HEK293 (cell line): ENCODE measurements around the gene MYORG.

Experiments used
- CTCF ChIA-PET: fragments of 350-600 bp; formaldehyde crosslinking; extraction: SDS; loops from one replicate; lab custom pipeline; 2021; ENCODE audit warnings: antibody characterized with exemption; lab: Yijun Ruan, JAX
- POLR2A ChIA-PET: fragments of 300-600 bp; formaldehyde crosslinking; extraction: SDS; loops from one replicate; lab custom pipeline; 2020; ENCODE audit warnings: antibody characterized with exemption, inconsistent platforms; lab: Yijun Ruan, JAX
- H3K27ac ChIP-seq: fragments of 200-500 bp; sonication (Bioruptor generic); 2 replicates; pipeline ENCODE4 v1.5.1; 2014; ENCODE audit warnings: low read depth, low read length, control low read depth, inconsistent platforms; ENCODE audit errors: extremely low read depth
- H3K36me3 ChIP-seq, 2 experiments: fragments of 200-500 bp in 1 of 2; sonication (Bioruptor generic) in 1 of 2; 1 replicate in 1 of 2; 2 replicates in 1 of 2; pipeline ENCODE4 v1.5.1; 2014 to 2017; ENCODE audit warnings: inconsistent platforms in 2 of 2, low read length in 2 of 2; ENCODE audit not compliant: control insufficient read depth in 2 of 2, insufficient read depth in 1 of 2
- H3K4me1 ChIP-seq: fragments of 200-500 bp; sonication (Bioruptor generic); 2 replicates; pipeline ENCODE4 v1.5.1; 2014; ENCODE audit warnings: mild to moderate bottlenecking, low read length, inconsistent platforms; ENCODE audit not compliant: control insufficient read depth, insufficient read depth
- H3K4me3 ChIP-seq: 2 replicates; pipeline ENCODE4 v1.5.1; 2011; ENCODE audit warnings: low read depth, mild to moderate bottlenecking, control low read depth, low read length, moderate library complexity
- H3K9me3 ChIP-seq: fragments of 200-500 bp; sonication (Bioruptor generic); 2 replicates; pipeline ENCODE4 v1.5.1; 2014; ENCODE audit warnings: low read depth, low read length, inconsistent platforms; ENCODE audit not compliant: control insufficient read depth, insufficient read depth
- KLF7 ChIP-seq: fragments of 450-650 bp; formaldehyde crosslinking; IDR thresholded peaks from 2 replicates; pipeline ENCODE4 v1.5.1; 2016; ENCODE audit warnings: missing biosample characterization, missing genetic modification characterization, borderline replicate concordance
- MEIS1 ChIP-seq: sonication (generic); formaldehyde crosslinking; IDR thresholded peaks from 2 replicates; pipeline ENCODE4 v1.8.1; 2022; ENCODE audit warnings: missing genetic modification reagents, mild to moderate bottlenecking, borderline replicate concordance
- OSR2 ChIP-seq: fragments of 450-650 bp; formaldehyde crosslinking; IDR thresholded peaks from 2 replicates; pipeline ENCODE4 v1.5.1; 2016; ENCODE audit warnings: missing biosample characterization, missing genetic modification characterization
- RBAK ChIP-seq: fragments of 450-650 bp; formaldehyde crosslinking; IDR thresholded peaks from 2 replicates; pipeline ENCODE4 v1.5.1; 2016; ENCODE audit warnings: missing biosample characterization, missing genetic modification characterization
- SCRT1 ChIP-seq: fragments of 450-650 bp; formaldehyde crosslinking; IDR thresholded peaks from 2 replicates; pipeline ENCODE4 v1.5.1; 2016; ENCODE audit warnings: missing biosample characterization, missing genetic modification characterization, borderline replicate concordance
- SP3 ChIP-seq: fragments of 450-650 bp; formaldehyde crosslinking; IDR thresholded peaks from 2 replicates; pipeline ENCODE4 v1.5.1; 2016; ENCODE audit warnings: missing biosample characterization, missing genetic modification characterization
- ZFHX2 ChIP-seq: fragments of 450-650 bp; formaldehyde crosslinking; conservative IDR thresholded peaks from 2 replicates; pipeline ENCODE4 v1.5.1; 2016; ENCODE audit warnings: missing biosample characterization, missing genetic modification characterization
- ZNF10 ChIP-seq: fragments of 450-650 bp; formaldehyde crosslinking; IDR thresholded peaks from 2 replicates; pipeline ENCODE4 v1.5.1; 2017; ENCODE audit warnings: missing biosample characterization, missing genetic modification characterization
- ZNF157 ChIP-seq: fragments of 450-650 bp; formaldehyde crosslinking; IDR thresholded peaks from 2 replicates; pipeline ENCODE4 v1.5.1; 2016; ENCODE audit warnings: missing biosample characterization, missing genetic modification characterization
- ZNF239 ChIP-seq: fragments of 450-650 bp; formaldehyde crosslinking; IDR thresholded peaks from 2 replicates; pipeline ENCODE4 v1.5.1; 2016; ENCODE audit warnings: missing biosample characterization, missing genetic modification characterization
- ZNF24 ChIP-seq: fragments of 450-650 bp; formaldehyde crosslinking; IDR thresholded peaks from 2 replicates; pipeline ENCODE4 v1.5.1; 2016; ENCODE audit warnings: missing biosample characterization, missing genetic modification characterization
- ZNF274 ChIP-seq, 2 experiments: fragments of 200-500 bp in 1 of 2; fragments of 450-650 bp in 1 of 2; sonication (Bioruptor generic) in 1 of 2; formaldehyde crosslinking in 1 of 2; IDR thresholded peaks; 2 replicates each; pipeline versions ENCODE4 v1.5.1 to v1.6.1; 2014 to 2016; ENCODE audit warnings: borderline replicate concordance in 1 of 2, inconsistent platforms in 1 of 2, low read length in 1 of 2, missing biosample characterization in 1 of 2, missing genetic modification characterization in 1 of 2
- ZNF292 ChIP-seq: fragments of 450-650 bp; formaldehyde crosslinking; IDR thresholded peaks from 2 replicates; pipeline ENCODE4 v1.5.1; 2016; ENCODE audit warnings: low read depth, missing biosample characterization, missing genetic modification characterization, borderline replicate concordance
- ZNF37A ChIP-seq: fragments of 450-650 bp; IDR thresholded peaks from 2 replicates; pipeline ENCODE4 v1.5.1; 2018; ENCODE audit warnings: missing biosample characterization, missing genetic modification characterization
- ZNF623 ChIP-seq: fragments of 450-650 bp; formaldehyde crosslinking; IDR thresholded peaks from 2 replicates; pipeline ENCODE4 v1.5.1; 2016; ENCODE audit warnings: missing biosample characterization, missing genetic modification characterization
- ZNF624 ChIP-seq: fragments of 450-650 bp; formaldehyde crosslinking; IDR thresholded peaks from 2 replicates; pipeline ENCODE4 v1.5.1; 2017; ENCODE audit warnings: missing biosample characterization, missing genetic modification characterization
- ZNF660 ChIP-seq: fragments of 450-650 bp; IDR thresholded peaks from 2 replicates; pipeline ENCODE4 v1.5.1; 2018; ENCODE audit warnings: missing biosample characterization, mild to moderate bottlenecking, missing genetic modification characterization
- ZNF843 ChIP-seq: fragments of 450-650 bp; formaldehyde crosslinking; IDR thresholded peaks from 2 replicates; pipeline ENCODE4 v1.5.1; 2016; ENCODE audit warnings: missing biosample characterization, missing genetic modification characterization
- TF ChIP-seq, protein P1 (sequence below): sonication (generic); formaldehyde crosslinking; IDR thresholded peaks from 2 replicates; pipeline ENCODE4 v1.8.1; 2022; ENCODE audit warnings: mild to moderate bottlenecking, moderate library complexity, missing genetic modification reagents
- TF ChIP-seq, protein P2 (sequence below): fragments of 450-650 bp; formaldehyde crosslinking; IDR thresholded peaks from 2 replicates; pipeline ENCODE4 v1.5.1; 2016; ENCODE audit warnings: missing biosample characterization, missing genetic modification characterization
- TF ChIP-seq, protein P3 (sequence below): fragments of 450-650 bp; formaldehyde crosslinking; IDR thresholded peaks from 2 replicates; pipeline ENCODE4 v1.5.1; 2016; ENCODE audit warnings: missing biosample characterization, missing genetic modification characterization, low read depth
- TF ChIP-seq, protein P4 (sequence below): fragments of 450-650 bp; formaldehyde crosslinking; IDR thresholded peaks from 2 replicates; pipeline ENCODE4 v1.5.1; 2016; ENCODE audit warnings: missing biosample characterization, missing genetic modification characterization
- TF ChIP-seq, protein P5 (sequence below): fragments of 450-650 bp; formaldehyde crosslinking; IDR thresholded peaks from 2 replicates; pipeline ENCODE4 v1.5.1; 2016; ENCODE audit warnings: missing biosample characterization, missing genetic modification characterization, low read depth

Gene MYORG

DNA sequence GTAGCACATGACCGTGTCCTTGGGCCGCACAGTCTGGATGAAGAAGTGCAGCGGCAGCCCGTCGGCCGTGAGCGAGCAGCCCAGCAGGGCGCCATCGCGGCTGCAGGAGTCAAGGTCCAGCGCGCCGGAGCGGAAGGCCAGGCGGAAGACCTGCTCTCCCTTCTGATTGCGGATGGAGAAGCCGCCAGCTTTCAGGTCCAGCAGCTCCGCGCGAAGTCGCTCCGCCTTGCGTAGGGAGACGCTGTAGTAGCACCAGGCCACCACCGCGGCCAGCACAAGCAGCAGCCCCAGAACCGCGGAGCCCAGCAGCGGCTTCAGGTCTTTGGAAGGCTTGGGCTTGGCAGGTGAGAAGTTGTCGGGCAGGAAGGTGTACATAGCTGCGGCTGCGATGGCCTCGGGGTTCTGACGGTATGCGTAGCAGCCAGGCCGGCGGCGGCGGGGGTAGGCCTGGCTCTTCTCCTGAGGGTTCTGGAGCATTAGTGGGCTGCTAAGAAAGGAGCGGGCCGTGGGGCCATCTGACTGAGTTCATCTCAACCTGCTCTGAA is 4.2 kb downstream of the MYORG start:
- ChIA-PET CTCF (interaction anchor here (1.2 to 10.7 kb wide), 4 partner anchors 39 to 298 kb away, joined by 4 to 172 read pairs (median 5); no protein-coding TSS in a partner anchor), POLR2A (no interaction called here)
- no peak for TF ChIP-seq SCRT1 (tag by site-specific recombination)
- no peak for TF ChIP-seq SP3 (tag by site-specific recombination)
- TF ChIP-seq ZNF157 (tag by site-specific recombination) = no peak
- no peak for TF ChIP-seq ZNF274 (IDR thresholded peaks at IDR 0.05; ENCODE audit: low read length)
- no peak for TF ChIP-seq ZNF274 (tag by site-specific recombination; IDR thresholded peaks at IDR 0.05; ENCODE audit: borderline replicate concordance)
- TF ChIP-seq, protein P1, sequence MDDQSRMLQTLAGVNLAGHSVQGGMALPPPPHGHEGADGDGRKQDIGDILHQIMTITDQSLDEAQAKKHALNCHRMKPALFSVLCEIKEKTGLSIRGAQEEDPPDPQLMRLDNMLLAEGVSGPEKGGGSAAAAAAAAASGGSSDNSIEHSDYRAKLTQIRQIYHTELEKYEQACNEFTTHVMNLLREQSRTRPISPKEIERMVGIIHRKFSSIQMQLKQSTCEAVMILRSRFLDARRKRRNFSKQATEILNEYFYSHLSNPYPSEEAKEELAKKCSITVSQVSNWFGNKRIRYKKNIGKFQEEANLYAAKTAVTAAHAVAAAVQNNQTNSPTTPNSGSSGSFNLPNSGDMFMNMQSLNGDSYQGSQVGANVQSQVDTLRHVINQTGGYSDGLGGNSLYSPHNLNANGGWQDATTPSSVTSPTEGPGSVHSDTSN (CRISPR knock-in tag) = no peak
- TF ChIP-seq, protein P2, sequence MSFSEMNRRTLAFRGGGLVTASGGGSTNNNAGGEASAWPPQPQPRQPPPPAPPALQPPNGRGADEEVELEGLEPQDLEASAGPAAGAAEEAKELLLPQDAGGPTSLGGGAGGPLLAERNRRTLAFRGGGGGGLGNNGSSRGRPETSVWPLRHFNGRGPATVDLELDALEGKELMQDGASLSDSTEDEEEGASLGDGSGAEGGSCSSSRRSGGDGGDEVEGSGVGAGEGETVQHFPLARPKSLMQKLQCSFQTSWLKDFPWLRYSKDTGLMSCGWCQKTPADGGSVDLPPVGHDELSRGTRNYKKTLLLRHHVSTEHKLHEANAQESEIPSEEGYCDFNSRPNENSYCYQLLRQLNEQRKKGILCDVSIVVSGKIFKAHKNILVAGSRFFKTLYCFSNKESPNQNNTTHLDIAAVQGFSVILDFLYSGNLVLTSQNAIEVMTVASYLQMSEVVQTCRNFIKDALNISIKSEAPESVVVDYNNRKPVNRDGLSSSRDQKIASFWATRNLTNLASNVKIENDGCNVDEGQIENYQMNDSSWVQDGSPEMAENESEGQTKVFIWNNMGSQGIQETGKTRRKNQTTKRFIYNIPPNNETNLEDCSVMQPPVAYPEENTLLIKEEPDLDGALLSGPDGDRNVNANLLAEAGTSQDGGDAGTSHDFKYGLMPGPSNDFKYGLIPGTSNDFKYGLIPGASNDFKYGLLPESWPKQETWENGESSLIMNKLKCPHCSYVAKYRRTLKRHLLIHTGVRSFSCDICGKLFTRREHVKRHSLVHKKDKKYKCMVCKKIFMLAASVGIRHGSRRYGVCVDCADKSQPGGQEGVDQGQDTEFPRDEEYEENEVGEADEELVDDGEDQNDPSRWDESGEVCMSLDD (tag by site-specific recombination) = no peak
- no peak for TF ChIP-seq OSR2 (tag by site-specific recombination)
- TF ChIP-seq ZNF239 (tag by site-specific recombination) = no peak
- no peak for TF ChIP-seq ZFHX2
- TF ChIP-seq ZNF10 = no peak
- no peak for TF ChIP-seq ZNF37A (tag by site-specific recombination)
- TF ChIP-seq, protein P3, sequence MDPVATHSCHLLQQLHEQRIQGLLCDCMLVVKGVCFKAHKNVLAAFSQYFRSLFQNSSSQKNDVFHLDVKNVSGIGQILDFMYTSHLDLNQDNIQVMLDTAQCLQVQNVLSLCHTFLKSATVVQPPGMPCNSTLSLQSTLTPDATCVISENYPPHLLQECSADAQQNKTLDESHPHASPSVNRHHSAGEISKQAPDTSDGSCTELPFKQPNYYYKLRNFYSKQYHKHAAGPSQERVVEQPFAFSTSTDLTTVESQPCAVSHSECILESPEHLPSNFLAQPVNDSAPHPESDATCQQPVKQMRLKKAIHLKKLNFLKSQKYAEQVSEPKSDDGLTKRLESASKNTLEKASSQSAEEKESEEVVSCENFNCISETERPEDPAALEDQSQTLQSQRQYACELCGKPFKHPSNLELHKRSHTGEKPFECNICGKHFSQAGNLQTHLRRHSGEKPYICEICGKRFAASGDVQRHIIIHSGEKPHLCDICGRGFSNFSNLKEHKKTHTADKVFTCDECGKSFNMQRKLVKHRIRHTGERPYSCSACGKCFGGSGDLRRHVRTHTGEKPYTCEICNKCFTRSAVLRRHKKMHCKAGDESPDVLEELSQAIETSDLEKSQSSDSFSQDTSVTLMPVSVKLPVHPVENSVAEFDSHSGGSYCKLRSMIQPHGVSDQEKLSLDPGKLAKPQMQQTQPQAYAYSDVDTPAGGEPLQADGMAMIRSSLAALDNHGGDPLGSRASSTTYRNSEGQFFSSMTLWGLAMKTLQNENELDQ (tag by site-specific recombination) = no peak
- no peak overlapping the region for H3K27ac ChIP-seq
- no peak overlapping the region for H3K4me3 ChIP-seq
- peaks cover 0 to 36% of the 10 kb centered on the region in 2 experiments; a peak in 1 of 3 replicates for H3K36me3 ChIP-seq
- no peaks in the 10 kb centered on the region for H3K9me3 ChIP-seq
- H3K4me1 ChIP-seq = no peaks in the 10 kb centered on the region; the same call in none of the 2 replicates

DNA sequence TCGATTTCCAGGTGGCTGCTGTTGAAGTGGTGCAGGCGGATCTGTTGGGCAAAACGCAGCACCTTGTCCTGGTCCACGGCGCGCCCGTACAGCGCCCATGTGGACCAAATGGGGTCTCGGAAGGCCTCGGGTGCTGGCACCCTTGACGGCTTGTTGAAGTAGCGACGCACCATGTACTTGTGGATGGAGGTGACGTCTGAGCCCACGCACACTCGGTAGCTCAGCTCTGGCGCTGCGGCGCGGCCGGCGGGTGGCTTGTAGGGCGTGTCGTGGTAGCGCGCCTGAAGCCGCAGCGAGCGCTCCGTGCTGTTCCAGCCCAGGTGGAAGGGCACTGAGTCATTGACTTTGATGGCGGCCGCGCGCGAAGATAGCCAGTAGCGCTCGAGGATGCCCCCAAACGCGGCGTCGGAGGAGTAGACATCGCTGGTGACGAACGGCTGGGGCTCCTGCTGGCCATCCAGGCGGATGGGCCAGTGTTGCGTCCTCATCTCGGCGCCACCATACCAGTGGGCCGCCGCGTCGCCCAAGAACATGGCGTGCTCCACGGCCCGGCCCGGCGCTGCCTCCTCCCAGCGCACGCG is 4.7 kb downstream of the MYORG start:
- H3K36me3 ChIP-seq = peaks cover 0 to 36% of the 10 kb centered on the region in 2 experiments; a peak in 1 of 3 replicates
- POLR2A ChIA-PET = no interaction called here
- H3K9me3 ChIP-seq = no peaks in the 10 kb centered on the region
- CTCF ChIA-PET = interaction anchor here (1.0 to 10.7 kb wide), 2 partner anchors 39 to 175 kb away, joined by 3 to 172 read pairs; no protein-coding TSS in a partner anchor
- no peaks in the 10 kb centered on the region; the same call in none of the 2 replicates for H3K4me1 ChIP-seq
- no peak overlapping the region for H3K27ac ChIP-seq
- H3K4me3 ChIP-seq = no peak overlapping the region
- TF ChIP-seq ZNF292 (tag by site-specific recombination) (no peak), KLF7 (tag by site-specific recombination) (no peak), ZNF660 (no peak), ZNF624 (tag by site-specific recombination) (no peak), RBAK (tag by site-specific recombination) (no peak), ZNF623 (tag by site-specific recombination) (no peak), ZNF24 (tag by site-specific recombination) (no peak), ZNF843 (tag by site-specific recombination) (no peak), MEIS1 (CRISPR knock-in tag) (no peak)
- TF ChIP-seq, protein P4, sequence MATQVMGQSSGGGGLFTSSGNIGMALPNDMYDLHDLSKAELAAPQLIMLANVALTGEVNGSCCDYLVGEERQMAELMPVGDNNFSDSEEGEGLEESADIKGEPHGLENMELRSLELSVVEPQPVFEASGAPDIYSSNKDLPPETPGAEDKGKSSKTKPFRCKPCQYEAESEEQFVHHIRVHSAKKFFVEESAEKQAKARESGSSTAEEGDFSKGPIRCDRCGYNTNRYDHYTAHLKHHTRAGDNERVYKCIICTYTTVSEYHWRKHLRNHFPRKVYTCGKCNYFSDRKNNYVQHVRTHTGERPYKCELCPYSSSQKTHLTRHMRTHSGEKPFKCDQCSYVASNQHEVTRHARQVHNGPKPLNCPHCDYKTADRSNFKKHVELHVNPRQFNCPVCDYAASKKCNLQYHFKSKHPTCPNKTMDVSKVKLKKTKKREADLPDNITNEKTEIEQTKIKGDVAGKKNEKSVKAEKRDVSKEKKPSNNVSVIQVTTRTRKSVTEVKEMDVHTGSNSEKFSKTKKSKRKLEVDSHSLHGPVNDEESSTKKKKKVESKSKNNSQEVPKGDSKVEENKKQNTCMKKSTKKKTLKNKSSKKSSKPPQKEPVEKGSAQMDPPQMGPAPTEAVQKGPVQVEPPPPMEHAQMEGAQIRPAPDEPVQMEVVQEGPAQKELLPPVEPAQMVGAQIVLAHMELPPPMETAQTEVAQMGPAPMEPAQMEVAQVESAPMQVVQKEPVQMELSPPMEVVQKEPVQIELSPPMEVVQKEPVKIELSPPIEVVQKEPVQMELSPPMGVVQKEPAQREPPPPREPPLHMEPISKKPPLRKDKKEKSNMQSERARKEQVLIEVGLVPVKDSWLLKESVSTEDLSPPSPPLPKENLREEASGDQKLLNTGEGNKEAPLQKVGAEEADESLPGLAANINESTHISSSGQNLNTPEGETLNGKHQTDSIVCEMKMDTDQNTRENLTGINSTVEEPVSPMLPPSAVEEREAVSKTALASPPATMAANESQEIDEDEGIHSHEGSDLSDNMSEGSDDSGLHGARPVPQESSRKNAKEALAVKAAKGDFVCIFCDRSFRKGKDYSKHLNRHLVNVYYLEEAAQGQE (tag by site-specific recombination) = no peak
- TF ChIP-seq, protein P5, sequence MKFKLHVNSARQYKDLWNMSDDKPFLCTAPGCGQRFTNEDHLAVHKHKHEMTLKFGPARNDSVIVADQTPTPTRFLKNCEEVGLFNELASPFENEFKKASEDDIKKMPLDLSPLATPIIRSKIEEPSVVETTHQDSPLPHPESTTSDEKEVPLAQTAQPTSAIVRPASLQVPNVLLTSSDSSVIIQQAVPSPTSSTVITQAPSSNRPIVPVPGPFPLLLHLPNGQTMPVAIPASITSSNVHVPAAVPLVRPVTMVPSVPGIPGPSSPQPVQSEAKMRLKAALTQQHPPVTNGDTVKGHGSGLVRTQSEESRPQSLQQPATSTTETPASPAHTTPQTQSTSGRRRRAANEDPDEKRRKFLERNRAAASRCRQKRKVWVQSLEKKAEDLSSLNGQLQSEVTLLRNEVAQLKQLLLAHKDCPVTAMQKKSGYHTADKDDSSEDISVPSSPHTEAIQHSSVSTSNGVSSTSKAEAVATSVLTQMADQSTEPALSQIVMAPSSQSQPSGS (tag by site-specific recombination) = no peak
